CD4-positive, alpha-beta memory T cell (primary cell): ENCODE results near the gene PMM2. TPM values are rescaled to one million over a fixed set of nuclear protein-coding genes. Genes with fewer than 3 reads are reported as not detected.
A peak's percentile ranks its signal among the peaks of the same experiment; 100 is the strongest.

Experiments
- CTCF ChIA-PET: fragments of 350-600 bp; sonication (Branson Sonifier 250); formaldehyde crosslinking; loops from one replicate; lab custom pipeline; 2021; ENCODE audit warnings: inconsistent platforms; ENCODE audit not compliant: partially characterized antibody; lab: Charles Lee
- POLR2A ChIA-PET: fragments of 350-600 bp; sonication (Branson Sonifier 250); formaldehyde crosslinking; loops from one replicate; lab custom pipeline; 2021; ENCODE audit not compliant: partially characterized antibody; lab: Charles Lee
- DNase-seq, 5 donors: peaks; one replicate each; pipeline versions ENCODE4 v3.0.0 to v3.0.0-alpha.2; 2020 to 2022; ENCODE audit warnings: mixed read lengths in 1 of 5
- H3K27ac ChIP-seq: one replicate; pipeline ENCODE4 v1.7.0; 2013; ENCODE audit warnings: low read depth, low read length
- H3K27me3 ChIP-seq: 2 replicates; pipeline ENCODE4 v1.7.0; 2013; ENCODE audit warnings: mild to moderate bottlenecking, low read length, moderate library complexity; ENCODE audit not compliant: insufficient read depth
- H3K36me3 ChIP-seq: 2 replicates; pipeline ENCODE4 v1.7.0; 2013; ENCODE audit warnings: mild to moderate bottlenecking, low read length, moderate library complexity; ENCODE audit not compliant: insufficient read depth
- H3K4me1 ChIP-seq: 2 replicates; pipeline ENCODE4 v1.7.0; 2013; ENCODE audit warnings: mild to moderate bottlenecking, low read length, moderate library complexity; ENCODE audit not compliant: insufficient read depth
- H3K4me3 ChIP-seq, 2 donors: one replicate each; pipeline ENCODE4 v1.7.0; 2013; ENCODE audit warnings: low read length in 2 of 2, mild to moderate bottlenecking in 1 of 2
- H3K9me3 ChIP-seq, 2 donors: one replicate each; pipeline ENCODE4 v1.7.0; 2013; ENCODE audit warnings: low read length in 2 of 2, control low read depth in 1 of 2; ENCODE audit not compliant: control insufficient read depth in 1 of 2
- H3K27ac Mint-ChIP-seq, 7 donors: one replicate each; pipeline ENCODE4 v1.8.0; 2020 to 2021; ENCODE audit warnings: mixed read lengths in 7 of 7, mild to moderate bottlenecking in 6 of 7, inconsistent platforms in 3 of 7, moderate library complexity in 3 of 7
- H3K27me3 Mint-ChIP-seq, 2 donors: one replicate each; pipeline ENCODE4 v1.8.0; 2020 to 2021; ENCODE audit warnings: mixed read lengths in 2 of 2
- H3K36me3 Mint-ChIP-seq, 2 donors: one replicate each; pipeline ENCODE4 v1.8.0; 2020 to 2021; ENCODE audit warnings: mixed read lengths in 2 of 2, inconsistent platforms in 1 of 2, mild to moderate bottlenecking in 1 of 2
- H3K4me1 Mint-ChIP-seq, 4 donors: one replicate each; pipeline ENCODE4 v1.8.0; 2020 to 2021; ENCODE audit warnings: mixed read lengths in 4 of 4, mild to moderate bottlenecking in 1 of 4
- H3K4me3 Mint-ChIP-seq, 8 donors: one replicate each; pipeline ENCODE4 v1.8.0; 2020 to 2021; ENCODE audit warnings: mixed read lengths in 8 of 8, mild to moderate bottlenecking in 7 of 8, moderate library complexity in 6 of 8, inconsistent platforms in 3 of 8
- H3K9me3 Mint-ChIP-seq, 8 donors: one replicate each; pipeline ENCODE4 v1.8.0; 2020 to 2021; ENCODE audit warnings: mixed read lengths in 8 of 8, mild to moderate bottlenecking in 5 of 8, inconsistent platforms in 3 of 8, moderate library complexity in 1 of 8
- intact Hi-C: fragments of 100-400 bp; cut with micrococcal nuclease; formaldehyde crosslinking; loops from one replicate; pipeline ENCODE4 v1.15.1; 2023
- polyA plus RNA-seq, 2 donors: library from polyadenylated mRNA; unstranded; fragments of 300-500 nt; fragmentation: Illumina TruSeq; gene quantifications; one replicate each; pipeline ENCODE4 v1.2.3, GENCODE V29; 2021
- total RNA-seq, 2 experiments: library from RNA; stranded (reverse); gene quantifications; one replicate each; pipeline ENCODE4 v1.2.3, GENCODE V29; 2021

PMM2 gene
- total and polyA plus RNA-seq, 4 experiments from 2014 or later: 21.2 to 61.7 (median 43.4) TPM

DNA sequence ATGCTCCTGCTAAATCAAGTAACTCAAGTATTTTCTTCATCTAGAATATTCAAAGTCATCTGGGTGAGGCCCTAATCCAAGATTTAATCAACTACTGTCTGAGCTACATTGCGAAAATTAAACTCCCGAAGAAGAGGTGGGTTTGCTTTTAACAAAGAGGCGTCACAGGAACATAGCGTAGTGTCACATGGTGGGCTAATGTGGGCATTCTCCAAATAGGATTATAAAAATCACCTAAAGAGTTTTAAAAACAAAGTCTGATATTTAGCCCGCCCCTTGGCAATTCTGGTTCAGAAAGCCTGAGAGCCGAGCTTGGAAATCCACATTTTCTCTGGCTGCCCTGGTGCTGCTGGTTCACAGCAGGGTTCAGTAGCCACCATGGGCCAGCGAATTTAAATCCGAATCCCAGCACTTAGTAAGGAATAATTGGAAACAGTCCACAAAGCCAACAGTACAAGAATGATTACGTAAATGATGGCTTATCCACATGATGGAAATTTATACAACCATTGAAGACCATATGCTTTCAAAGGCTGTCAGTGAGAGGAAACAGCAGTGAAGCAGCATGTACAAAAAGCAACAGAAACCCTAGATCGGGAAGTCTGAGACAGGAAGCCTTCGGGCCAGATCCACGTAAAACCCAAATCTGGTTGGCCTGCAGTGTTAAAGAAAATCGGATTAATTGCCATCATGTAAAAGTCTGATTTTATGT lies 8.8 kb downstream of the PMM2 start:
- Mint-ChIP-seq H3K27ac (peak overlapping the region in 1 of 7 donors; percentile 47), H3K36me3 (peaks cover 47 to 75% of the 10 kb centered on the region in 2 donors), H3K9me3 (no peaks in the 10 kb centered on the region), H3K27me3 (no peaks in the 10 kb centered on the region), H3K4me3 (no peak overlapping the region), H3K4me1 (peaks cover 2 to 13% (median 8%) of the 10 kb centered on the region in 4 donors)
- Histone ChIP-seq H3K36me3 (peaks cover 72% of the 10 kb centered on the region), H3K9me3 (no peaks in the 10 kb centered on the region), H3K27ac (no peak overlapping the region), H3K27me3 (no peaks in the 10 kb centered on the region), H3K4me3 (no peak overlapping the region), H3K4me1 (no peaks in the 10 kb centered on the region)
- intact Hi-C loops: no loop called here
- ChIA-PET POLR2A (interaction anchor here (1.3 kb wide), 1 partner anchor 9 kb away, joined by 3 read pairs; the partner anchor contains the start of genes PMM2 and TMEM186), CTCF (interaction anchor here (1.7 kb wide), 1 partner anchor 74 kb away, joined by 7 read pairs; no protein-coding TSS in a partner anchor)
- no peak for DNase-seq

DNA sequence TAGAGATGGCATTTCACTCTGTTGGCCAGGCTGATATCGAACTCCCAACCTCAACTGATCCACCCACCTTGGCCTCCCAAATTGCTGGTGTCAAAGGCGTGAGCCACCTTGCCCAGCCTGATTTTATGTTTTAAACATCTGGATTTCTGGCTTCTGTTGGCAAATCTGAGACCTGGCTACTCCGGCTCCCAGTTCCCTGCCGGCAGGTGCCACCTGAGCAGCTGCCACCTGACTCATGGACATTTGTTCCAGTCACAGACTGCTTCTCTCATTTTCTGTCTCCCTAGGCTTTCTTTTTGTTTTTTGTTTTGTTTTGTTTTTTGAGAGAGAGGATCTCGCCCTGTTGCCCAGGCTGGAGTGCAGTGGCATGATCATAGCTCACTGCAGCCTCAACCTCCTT lies 9.6 kb downstream of the PMM2 start:
- peaks cover 45 to 76% of the 10 kb centered on the region in 2 donors for H3K36me3 Mint-ChIP-seq
- POLR2A ChIA-PET: interaction anchor here (1.3 kb wide), 1 partner anchor 10 kb away, joined by 3 read pairs; the partner anchor contains the start of genes PMM2 and TMEM186
- no peak overlapping the region for H3K4me3 ChIP-seq
- no peak overlapping the region for H3K27ac ChIP-seq
- H3K4me1 Mint-ChIP-seq: peaks cover 2 to 9% (median 8%) of the 10 kb centered on the region in 4 donors
- H3K27me3 Mint-ChIP-seq: no peaks in the 10 kb centered on the region
- H3K27ac Mint-ChIP-seq: peak overlapping the region in 1 of 7 donors; percentile 68
- H3K27me3 ChIP-seq: no peaks in the 10 kb centered on the region
- no peak for DNase-seq
- H3K4me3 Mint-ChIP-seq: no peak overlapping the region
- H3K4me1 ChIP-seq: no peaks in the 10 kb centered on the region
- H3K9me3 Mint-ChIP-seq: no peaks in the 10 kb centered on the region
- peaks cover 75% of the 10 kb centered on the region for H3K36me3 ChIP-seq
- CTCF ChIA-PET: no interaction called here
- intact Hi-C loops: no loop called here
- no peaks in the 10 kb centered on the region for H3K9me3 ChIP-seq

DNA sequence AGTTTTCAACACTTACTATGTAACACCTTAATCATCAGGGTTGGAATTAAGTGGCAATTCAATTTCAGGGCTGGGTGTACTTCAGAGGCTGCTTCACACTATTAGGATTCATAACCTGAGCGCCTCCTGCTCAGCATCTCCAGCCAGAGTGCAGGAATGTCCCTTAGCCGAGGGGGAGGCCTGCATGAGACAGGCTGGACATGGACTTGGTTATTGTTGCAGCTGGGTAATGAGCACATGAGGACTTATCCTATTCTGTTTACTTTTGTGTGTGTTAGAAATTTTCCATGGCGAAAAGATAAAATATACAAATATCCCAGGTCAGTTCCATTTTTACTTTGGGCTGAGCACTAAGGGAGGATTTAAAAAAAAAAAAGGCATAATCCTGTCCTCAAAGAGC lies 10.4 kb downstream of the PMM2 start:
- H3K9me3 ChIP-seq: no peaks in the 10 kb centered on the region
- H3K36me3 ChIP-seq: peaks cover 76% of the 10 kb centered on the region
- CTCF ChIA-PET: no interaction called here
- DNase-seq: no peak
- H3K9me3 Mint-ChIP-seq: no peaks in the 10 kb centered on the region
- H3K27me3 Mint-ChIP-seq: no peaks in the 10 kb centered on the region
- no peak overlapping the region for H3K27ac ChIP-seq
- no peak overlapping the region for H3K4me3 ChIP-seq
- intact Hi-C loops: no loop called here
- peaks cover 47 to 77% of the 10 kb centered on the region in 2 donors for H3K36me3 Mint-ChIP-seq
- H3K27me3 ChIP-seq: no peaks in the 10 kb centered on the region
- peaks cover 2 to 9% (median 7%) of the 10 kb centered on the region in 4 donors for H3K4me1 Mint-ChIP-seq
- POLR2A ChIA-PET: no interaction called here
- no peaks in the 10 kb centered on the region for H3K4me1 ChIP-seq
- H3K4me3 Mint-ChIP-seq: no peak overlapping the region
- H3K27ac Mint-ChIP-seq: peak overlapping the region in 1 of 7 donors; percentile 65

DNA sequence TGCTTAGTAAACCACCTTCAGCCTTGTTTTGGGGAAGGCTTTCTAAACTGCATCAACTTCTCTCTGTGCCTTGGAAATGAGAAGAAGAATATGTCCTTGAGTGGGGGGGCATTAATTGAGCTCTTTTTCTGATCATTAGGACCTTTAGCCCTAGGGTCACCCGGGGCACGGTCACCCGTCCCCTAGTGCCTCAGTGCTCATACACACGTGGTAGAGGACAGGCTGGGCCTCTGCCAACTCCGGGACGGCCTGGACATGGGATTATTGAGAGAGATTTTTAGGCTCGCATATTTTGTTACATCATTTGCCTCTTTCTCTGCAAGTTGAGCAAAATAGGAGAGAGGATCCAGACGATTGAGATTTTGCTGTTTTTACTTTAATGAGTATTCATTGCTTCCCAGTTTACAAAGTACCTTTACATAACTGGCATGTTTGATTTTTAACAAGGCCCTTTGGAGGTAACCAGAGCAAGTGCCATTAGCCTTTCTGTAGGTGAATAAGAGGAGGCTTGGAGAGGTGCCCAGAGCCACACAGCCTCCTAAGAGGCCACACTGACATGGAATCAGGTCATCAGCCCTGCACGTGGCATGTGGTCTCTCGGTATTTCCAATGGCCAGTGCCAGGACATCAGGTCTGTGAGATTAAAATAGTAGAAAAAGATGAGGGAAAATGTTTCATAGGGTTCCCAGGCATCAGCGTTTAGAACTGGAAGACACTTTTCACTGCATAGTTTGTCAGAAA lies 11.1 kb downstream of the PMM2 start:
- Histone ChIP-seq H3K27me3 (no peaks in the 10 kb centered on the region), H3K27ac (no peak overlapping the region), H3K36me3 (peaks cover 79% of the 10 kb centered on the region), H3K4me1 (no peaks in the 10 kb centered on the region), H3K4me3 (no peak overlapping the region), H3K9me3 (no peaks in the 10 kb centered on the region)
- Mint-ChIP-seq H3K4me3 (no peak overlapping the region), H3K4me1 (peaks cover 0 to 6% (median 3%) of the 10 kb centered on the region in 4 donors), H3K9me3 (no peaks in the 10 kb centered on the region), H3K27me3 (no peaks in the 10 kb centered on the region), H3K36me3 (peaks cover 48 to 78% of the 10 kb centered on the region in 2 donors), H3K27ac (peak overlapping the region in 1 of 7 donors; percentile 12)
- no peak for DNase-seq
- intact Hi-C loops: no loop called here
- POLR2A ChIA-PET: no interaction called here
- CTCF ChIA-PET: no interaction called here

DNA sequence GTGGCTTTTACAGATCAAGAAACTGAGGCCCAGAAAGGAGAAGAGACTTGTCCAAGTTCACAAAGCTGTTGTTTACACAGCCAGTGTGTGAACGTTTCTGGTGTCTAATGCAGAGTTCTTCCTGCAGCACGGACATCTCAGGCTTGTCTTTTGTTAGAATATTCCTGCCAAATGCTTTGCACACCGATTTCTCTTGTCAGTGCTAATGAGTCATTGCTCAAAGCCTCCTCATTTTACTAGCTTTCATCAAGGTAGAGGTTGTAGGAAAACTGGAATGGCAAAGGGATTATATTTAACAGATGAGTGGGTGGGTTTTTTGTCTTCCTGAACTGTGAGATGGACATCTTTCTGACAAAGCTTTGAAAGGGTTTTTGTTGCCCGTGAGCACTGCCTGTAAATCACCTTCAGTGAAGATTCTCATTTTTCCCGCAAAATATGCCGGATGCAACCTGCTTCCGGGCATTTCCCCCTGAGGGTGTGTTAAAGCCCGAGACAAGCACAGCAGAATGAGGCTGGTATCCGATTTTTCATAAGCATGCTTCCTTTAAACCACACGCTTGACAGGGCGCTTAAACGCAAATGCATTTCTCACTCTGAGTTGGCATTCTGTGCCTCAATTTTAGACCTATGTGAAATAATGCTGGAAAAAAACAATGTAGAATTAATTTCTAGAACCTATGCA lies 14.7 kb downstream of the PMM2 start:
- Mint-ChIP-seq H3K9me3 (no peaks in the 10 kb centered on the region), H3K36me3 (peaks cover 56 to 78% of the 10 kb centered on the region in 2 donors), H3K4me3 (no peak overlapping the region), H3K27ac (no peak overlapping the region), H3K4me1 (peaks cover 9 to 25% (median 19%) of the 10 kb centered on the region in 4 donors), H3K27me3 (no peaks in the 10 kb centered on the region)
- Histone ChIP-seq H3K9me3 (no peaks in the 10 kb centered on the region), H3K4me3 (no peak overlapping the region), H3K27ac (no peak overlapping the region), H3K4me1 (peaks cover 10% of the 10 kb centered on the region), H3K36me3 (peaks cover 79% of the 10 kb centered on the region), H3K27me3 (no peaks in the 10 kb centered on the region)
- intact Hi-C loops: no loop called here
- no peak for DNase-seq
- POLR2A ChIA-PET: no interaction called here
- CTCF ChIA-PET: no interaction called here

DNA sequence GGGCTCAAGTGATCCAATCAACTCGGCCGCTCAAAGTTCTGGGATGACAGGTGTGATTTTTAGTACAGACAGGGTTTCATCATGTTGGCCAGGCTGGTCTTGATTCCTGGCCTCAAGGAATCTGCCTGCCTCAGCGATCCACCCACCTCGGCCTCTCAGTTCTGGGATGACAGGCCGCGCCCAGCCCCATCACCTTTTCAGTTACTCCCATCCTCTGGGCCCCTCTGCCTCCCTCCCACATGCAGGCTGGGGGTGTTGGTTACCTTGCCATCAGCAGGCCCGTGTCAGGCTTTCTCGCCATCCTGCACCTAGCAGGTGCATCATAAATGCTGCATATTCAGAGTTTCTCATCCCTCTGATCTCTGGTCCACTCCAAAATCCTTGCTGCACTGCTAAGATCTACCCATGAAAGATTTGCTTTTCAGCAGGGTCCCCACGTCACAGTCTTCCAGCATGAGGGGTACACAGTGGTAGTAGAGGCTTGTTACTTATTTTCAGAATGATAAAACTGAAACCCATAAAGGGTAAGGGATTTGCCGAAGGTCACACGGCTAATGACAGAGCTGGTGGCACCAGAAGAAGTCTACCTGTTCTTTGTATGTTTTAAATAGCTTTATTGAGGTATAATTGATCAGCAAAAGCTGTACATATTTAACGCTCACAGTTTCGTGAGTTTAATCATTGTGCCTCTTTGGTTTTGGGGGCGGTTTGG lies 16.6 kb downstream of the PMM2 start:
- Histone ChIP-seq H3K4me3 (no peak overlapping the region), H3K27me3 (no peaks in the 10 kb centered on the region), H3K27ac (no peak overlapping the region), H3K9me3 (no peaks in the 10 kb centered on the region), H3K4me1 (peaks cover 13% of the 10 kb centered on the region), H3K36me3 (peaks cover 71% of the 10 kb centered on the region)
- H3K27ac Mint-ChIP-seq: peak overlapping the region in 4 of 7 donors; percentile 19 to 77 (median 55)
- H3K27me3 Mint-ChIP-seq: no peaks in the 10 kb centered on the region
- ChIA-PET CTCF (no interaction called here), POLR2A (interaction anchor here (0.8 kb wide), 1 partner anchor 17 kb away, joined by 5 read pairs; the partner anchor contains the start of genes PMM2 and TMEM186)
- H3K4me1 Mint-ChIP-seq: peaks cover 11 to 30% (median 22%) of the 10 kb centered on the region in 4 donors
- H3K4me3 Mint-ChIP-seq: no peak overlapping the region
- peaks cover 51 to 76% of the 10 kb centered on the region in 2 donors for H3K36me3 Mint-ChIP-seq
- intact Hi-C loops: no loop called here
- no peak for DNase-seq
- H3K9me3 Mint-ChIP-seq: no peaks in the 10 kb centered on the region
